GM06990 (cell line): ENCODE measurements around the gene CWC22.
"Not testable (repeated sequence)": the region's sequence is repeated elsewhere in the genome, so short reads cannot be mapped to it uniquely, and the experiment has no call there.

Experiments
- DNase-seq: peaks from one replicate; pipeline ENCODE4 v3.0.0-alpha.2; 2011; ENCODE audit not compliant: insufficient read length; ENCODE audit errors: extremely low read depth
- H3K27me3 ChIP-seq: replicated peaks from 2 replicates; pipeline ENCODE4 v1.6.0; 2011; ENCODE audit warnings: low read length; ENCODE audit not compliant: control insufficient read depth, insufficient read depth
- H3K36me3 ChIP-seq: 2 replicates; pipeline ENCODE4 v1.5.1; 2011; ENCODE audit warnings: low read length; ENCODE audit not compliant: control insufficient read depth, insufficient read depth
- H3K4me3 ChIP-seq: replicated peaks from 2 replicates; pipeline ENCODE4 v1.5.1; 2011; ENCODE audit warnings: low read depth, mild to moderate bottlenecking, control low read depth, low read length
- CTCF ChIP-seq: IDR thresholded peaks from 2 replicates; pipeline ENCODE4 v1.5.1; 2011; ENCODE audit warnings: low read length, control low read depth, mild to moderate bottlenecking, inconsistent platforms; ENCODE audit not compliant: insufficient read depth, poor library complexity, severe bottlenecking

CWC22 gene

DNA sequence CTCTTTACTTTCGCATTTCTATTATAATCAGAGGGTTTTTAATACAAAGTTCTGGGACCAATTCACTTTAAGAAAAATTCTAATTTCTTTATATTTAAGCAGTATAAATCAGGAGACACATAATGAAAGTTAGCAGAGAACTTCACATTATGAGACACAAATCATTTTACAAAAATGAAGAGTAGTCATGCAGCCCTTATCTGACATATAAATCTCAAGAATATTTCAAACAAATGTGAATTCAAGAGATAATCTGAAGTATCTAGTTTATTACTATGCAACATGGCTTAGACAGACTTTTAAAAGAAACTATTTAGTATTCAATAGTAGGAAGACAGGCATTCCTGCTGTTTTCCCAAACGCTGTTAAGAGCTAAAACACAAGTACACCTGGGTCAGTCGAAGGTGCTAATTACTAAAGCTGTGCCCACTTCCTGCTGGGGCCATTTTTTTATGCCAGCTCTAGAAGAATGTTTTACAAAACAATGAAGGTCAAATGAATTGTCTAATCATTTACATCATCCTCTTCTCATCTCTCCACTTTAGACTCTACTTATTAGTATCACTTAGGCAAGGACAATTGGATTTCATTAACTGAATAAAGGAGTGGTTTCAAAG lies 40.2 kb downstream of the CWC22 start:
- Histone ChIP-seq H3K36me3 (no peaks in the 10 kb centered on the region; the same call in none of the 2 replicates), H3K4me3 (no peak overlapping the region), H3K27me3 (no peaks in the 10 kb centered on the region)
- no peak for DNase-seq
- no peak for TF ChIP-seq CTCF

- TF ChIP-seq CTCF, result no peak
- H3K27me3 ChIP-seq, result no peaks in the 10 kb centered on the region
- no peak overlapping the region for H3K4me3 ChIP-seq
- H3K36me3 ChIP-seq, result no peaks in the 10 kb centered on the region; the same call in none of the 2 replicates
- DNase-seq, result no peak
These were observed 41.5 kb downstream of the CWC22 start for GRCh38 chr2:179965291-179966258.

GRCh38 chr2:179963626-179964025 lies 43.5 kb downstream of the CWC22 start:
- DNase-seq, result no peak
- no peaks in the 10 kb centered on the region; the same call in none of the 2 replicates for H3K36me3 ChIP-seq
- H3K4me3 ChIP-seq, result no peak overlapping the region
- H3K27me3 ChIP-seq, result no peaks in the 10 kb centered on the region
- TF ChIP-seq CTCF, result no peak

- DNase-seq, H3K27me3 ChIP-seq, H3K36me3 ChIP-seq, H3K4me3 ChIP-seq: not testable (repeated sequence)
These were observed 48.8 kb downstream of the CWC22 start for GRCh38 chr2:179958251-179958650.

DNA sequence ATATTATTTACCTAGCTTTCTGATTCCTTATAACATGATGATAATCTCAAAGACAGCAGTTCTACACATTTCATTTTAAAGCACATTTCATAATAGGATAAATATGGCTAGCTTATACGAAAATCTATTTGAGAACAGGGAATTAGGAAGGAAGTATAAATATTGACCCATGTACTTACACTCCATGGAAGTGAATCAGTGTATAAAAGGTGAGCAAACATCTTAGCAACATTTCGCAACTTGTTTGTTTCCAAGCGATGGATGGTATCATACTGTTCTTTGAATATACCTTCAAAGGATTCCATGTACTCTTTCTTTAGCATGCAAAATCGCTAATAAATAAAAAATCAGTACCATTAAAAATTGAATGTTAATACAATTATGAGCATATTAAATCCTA lies 53.1 kb downstream of the CWC22 start:
- no peaks in the 10 kb centered on the region for H3K27me3 ChIP-seq
- TF ChIP-seq CTCF, result no peak
- DNase-seq, result no peak
- H3K36me3 ChIP-seq, result peaks cover 1% of the 10 kb centered on the region; the same call in 1 of the 2 replicates
- H3K4me3 ChIP-seq, result no peak overlapping the region

DNA sequence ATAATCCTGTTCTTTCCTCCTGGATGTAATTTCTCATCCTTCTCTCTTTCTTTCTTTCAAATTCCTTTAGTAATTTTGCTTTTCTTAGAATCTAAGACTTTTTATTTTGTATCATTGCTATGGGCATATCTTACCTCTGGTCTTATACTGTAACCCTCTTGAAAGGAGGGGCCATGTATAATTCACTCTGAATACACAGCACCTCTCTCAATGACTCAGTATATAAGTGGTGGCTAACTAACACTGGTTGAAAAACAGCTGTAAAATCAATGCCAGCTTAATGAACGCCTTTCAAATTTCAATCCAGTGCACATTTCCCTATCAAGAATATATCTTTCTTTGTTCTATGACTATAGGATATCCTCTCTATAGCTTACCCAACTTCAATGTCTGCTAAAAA lies 53.7 kb downstream of the CWC22 start:
- DNase-seq, result no peak
- H3K27me3 ChIP-seq, result no peaks in the 10 kb centered on the region
- H3K36me3 ChIP-seq, result peaks cover 1% of the 10 kb centered on the region; the same call in 1 of the 2 replicates
- H3K4me3 ChIP-seq, result no peak overlapping the region
- no peak for TF ChIP-seq CTCF
